ENCODE measurements around the gene SMC1B. TPM values are rescaled to one million over a fixed set of nuclear protein-coding genes. Genes with fewer than 3 reads are reported as not detected.
"Not testable (repeated sequence)": the region's sequence is repeated elsewhere in the genome, so short reads cannot be mapped to it uniquely, and the experiment has no call there.

Gene SMC1B
- total and polyA plus RNA-seq, 2 experiments from 2014 or later: 0.10 TPM; not detected in 1

DNA sequence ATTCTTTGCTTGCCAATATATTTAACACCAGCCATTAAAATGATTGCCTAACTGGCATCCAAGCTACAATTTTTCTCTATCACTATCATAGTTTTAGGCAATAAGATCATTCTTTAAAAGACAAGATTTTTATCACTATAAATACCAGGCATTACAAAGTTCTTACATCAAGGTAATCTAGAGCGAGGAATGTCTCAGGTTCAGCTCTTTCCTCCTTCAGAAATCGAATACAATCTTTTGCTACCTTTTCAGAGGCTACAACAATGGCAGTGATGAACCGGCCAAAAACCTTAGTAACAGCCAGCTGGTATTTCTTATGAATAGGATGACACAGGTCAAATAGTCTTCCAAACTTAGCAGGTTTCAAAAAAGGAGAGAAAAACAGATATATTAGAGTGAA is 23.9 kb downstream of the SMC1B start:
- Histone ChIP-seq H3K27me3 (no peaks in the 10 kb centered on the region), H3K9me3 (ENCODE audit: low read depth) (no peaks in the 10 kb centered on the region), H2AFZ (no peak overlapping the region), H4K20me1 (ENCODE audit: insufficient read depth, poor library complexity, severe bottlenecking) (no peaks in the 10 kb centered on the region), H3K4me2 (no peak overlapping the region), H3K27ac (no peak overlapping the region), H3K4me1 (ENCODE audit: insufficient read depth) (no peaks in the 10 kb centered on the region), H3K9me2 (replicated peaks; ENCODE audit: insufficient read depth) (no peaks in the 10 kb centered on the region), H3K4me3 (no peak overlapping the region), H3K36me3 (replicated peaks; ENCODE audit: insufficient read depth, low read depth) (no peaks in the 10 kb centered on the region), H3K79me2 (no peaks in the 10 kb centered on the region)
- 85% methylated on average over 3 of the region's 3 CpGs for WGBS (ENCODE audit: low lambda C conversion rate, missing lambda C conversion rate)
- no peak for DNase-seq (ENCODE audit: low spot score)
- TF ChIP-seq EZH2phosphoT487 (IDR thresholded peaks at IDR 0.05; ENCODE audit: low read depth, severe bottlenecking, unreplicated experiment): no peak
- TF ChIP-seq, protein P1, sequence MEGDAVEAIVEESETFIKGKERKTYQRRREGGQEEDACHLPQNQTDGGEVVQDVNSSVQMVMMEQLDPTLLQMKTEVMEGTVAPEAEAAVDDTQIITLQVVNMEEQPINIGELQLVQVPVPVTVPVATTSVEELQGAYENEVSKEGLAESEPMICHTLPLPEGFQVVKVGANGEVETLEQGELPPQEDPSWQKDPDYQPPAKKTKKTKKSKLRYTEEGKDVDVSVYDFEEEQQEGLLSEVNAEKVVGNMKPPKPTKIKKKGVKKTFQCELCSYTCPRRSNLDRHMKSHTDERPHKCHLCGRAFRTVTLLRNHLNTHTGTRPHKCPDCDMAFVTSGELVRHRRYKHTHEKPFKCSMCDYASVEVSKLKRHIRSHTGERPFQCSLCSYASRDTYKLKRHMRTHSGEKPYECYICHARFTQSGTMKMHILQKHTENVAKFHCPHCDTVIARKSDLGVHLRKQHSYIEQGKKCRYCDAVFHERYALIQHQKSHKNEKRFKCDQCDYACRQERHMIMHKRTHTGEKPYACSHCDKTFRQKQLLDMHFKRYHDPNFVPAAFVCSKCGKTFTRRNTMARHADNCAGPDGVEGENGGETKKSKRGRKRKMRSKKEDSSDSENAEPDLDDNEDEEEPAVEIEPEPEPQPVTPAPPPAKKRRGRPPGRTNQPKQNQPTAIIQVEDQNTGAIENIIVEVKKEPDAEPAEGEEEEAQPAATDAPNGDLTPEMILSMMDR (IDR thresholded peaks at IDR 0.05; ENCODE audit: poor library complexity): no peak
- TF ChIP-seq EZH2 (IDR thresholded peaks at IDR 0.05; ENCODE audit: borderline replicate concordance): no peak

DNA sequence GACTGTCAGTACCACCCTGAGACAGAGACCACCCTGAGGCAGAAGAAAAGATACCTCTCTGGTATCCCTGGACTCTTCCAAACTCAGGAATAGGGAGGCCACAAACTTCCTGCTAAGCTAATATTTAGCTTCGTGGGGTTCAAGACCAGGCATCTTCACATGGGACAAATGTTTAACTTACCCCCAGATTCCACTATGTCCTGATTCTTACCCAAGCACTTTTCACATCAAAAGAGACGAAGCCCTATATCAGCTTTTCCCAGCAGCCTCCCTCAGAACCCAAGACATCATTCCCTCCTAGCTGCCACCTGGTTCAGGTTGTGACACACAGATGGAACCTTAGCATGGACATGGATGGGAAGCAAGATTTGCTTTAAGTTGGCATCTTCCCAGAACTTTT is 32.1 kb downstream of the SMC1B start:
- Histone ChIP-seq H3K79me2 (no peaks in the 10 kb centered on the region), H3K27ac (no peak overlapping the region), H3K27me3 (no peaks in the 10 kb centered on the region), H2AFZ (no peak overlapping the region), H3K36me3 (replicated peaks; ENCODE audit: insufficient read depth, low read depth) (no peaks in the 10 kb centered on the region), H3K4me1 (ENCODE audit: insufficient read depth) (no peaks in the 10 kb centered on the region), H3K4me2 (no peak overlapping the region), H4K20me1 (ENCODE audit: insufficient read depth, poor library complexity, severe bottlenecking) (no peaks in the 10 kb centered on the region), H3K9me3 (ENCODE audit: low read depth) (no peaks in the 10 kb centered on the region), H3K9me2 (replicated peaks; ENCODE audit: insufficient read depth) (no peaks in the 10 kb centered on the region), H3K4me3 (no peak overlapping the region)
- TF ChIP-seq EZH2 (IDR thresholded peaks at IDR 0.05; ENCODE audit: borderline replicate concordance) (no peak), EZH2phosphoT487 (IDR thresholded peaks at IDR 0.05; ENCODE audit: low read depth, severe bottlenecking, unreplicated experiment) (no peak)
- WGBS (ENCODE audit: low lambda C conversion rate, missing lambda C conversion rate): 97% methylated on average over 2 of the region's 2 CpGs
- DNase-seq (ENCODE audit: low spot score): no peak

DNA sequence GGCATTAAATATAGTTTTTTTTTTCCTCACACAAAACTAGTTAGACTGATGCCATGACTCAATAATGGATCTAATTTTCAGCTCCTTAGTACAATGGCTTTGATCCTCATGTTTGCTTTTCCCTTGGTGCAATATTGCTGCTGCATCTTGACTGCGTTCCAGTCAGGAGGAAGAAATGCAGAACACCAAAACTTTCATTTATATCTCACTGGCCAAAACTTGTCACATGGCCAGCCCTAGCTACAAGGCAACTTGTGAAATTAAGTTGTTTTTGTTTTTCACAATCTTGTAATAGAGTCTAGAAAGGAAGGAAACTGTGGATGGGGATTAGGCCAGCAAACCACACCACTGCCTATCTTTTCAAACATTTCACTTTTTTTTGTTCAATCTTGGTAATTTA is 36.7 kb downstream of the SMC1B start:
- H3K79me2 ChIP-seq: no peaks in the 10 kb centered on the region
- no peaks in the 10 kb centered on the region for H3K4me1 ChIP-seq (ENCODE audit: insufficient read depth)
- no peaks in the 10 kb centered on the region for H3K27me3 ChIP-seq
- H3K9me3 ChIP-seq (ENCODE audit: low read depth): no peaks in the 10 kb centered on the region
- no peak overlapping the region for H3K27ac ChIP-seq
- H3K4me2 ChIP-seq: no peak overlapping the region
- H2AFZ ChIP-seq: no peak overlapping the region
- no peak for DNase-seq (ENCODE audit: low spot score)
- no peaks in the 10 kb centered on the region for H4K20me1 ChIP-seq (ENCODE audit: insufficient read depth, poor library complexity, severe bottlenecking)
- H3K9me2 ChIP-seq (replicated peaks; ENCODE audit: insufficient read depth): no peaks in the 10 kb centered on the region
- no peak for TF ChIP-seq EZH2phosphoT487 (IDR thresholded peaks at IDR 0.05; ENCODE audit: low read depth, severe bottlenecking, unreplicated experiment)
- TF ChIP-seq EZH2 (IDR thresholded peaks at IDR 0.05; ENCODE audit: borderline replicate concordance): no peak
- TF ChIP-seq, protein P1 (IDR thresholded peaks at IDR 0.05; ENCODE audit: poor library complexity): no peak
- no peaks in the 10 kb centered on the region for H3K36me3 ChIP-seq (replicated peaks; ENCODE audit: insufficient read depth, low read depth)
- 85% methylated on average over 1 of the region's 1 CpG for WGBS (ENCODE audit: low lambda C conversion rate, missing lambda C conversion rate)
- H3K4me3 ChIP-seq: no peak overlapping the region

DNA sequence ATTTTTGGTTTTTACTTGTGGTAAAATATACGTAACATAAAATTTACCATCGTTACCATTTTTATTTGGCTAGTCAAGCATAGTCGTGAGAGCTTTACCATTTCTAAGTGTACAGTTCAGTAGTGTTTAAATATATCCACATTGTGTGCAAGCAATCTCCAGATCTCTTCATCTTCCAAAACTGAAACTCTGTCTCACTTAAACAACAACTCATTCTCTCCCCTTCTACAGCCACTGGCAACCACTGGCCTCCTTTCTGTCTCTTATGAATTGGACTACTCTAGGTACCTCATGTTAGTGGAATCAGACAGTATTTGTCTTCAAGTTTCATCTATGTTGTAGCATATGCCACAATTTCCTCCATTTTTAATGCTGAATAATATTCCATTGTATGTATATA is 37.4 kb downstream of the SMC1B start:
- Histone ChIP-seq H3K27ac (no peak overlapping the region), H3K36me3 (replicated peaks; ENCODE audit: insufficient read depth, low read depth) (no peaks in the 10 kb centered on the region), H2AFZ (no peak overlapping the region), H3K9me2 (replicated peaks; ENCODE audit: insufficient read depth) (no peaks in the 10 kb centered on the region), H3K4me3 (no peak overlapping the region), H3K9me3 (ENCODE audit: low read depth) (no peaks in the 10 kb centered on the region), H3K4me1 (ENCODE audit: insufficient read depth) (no peaks in the 10 kb centered on the region), H3K4me2 (no peak overlapping the region), H4K20me1 (ENCODE audit: insufficient read depth, poor library complexity, severe bottlenecking) (no peaks in the 10 kb centered on the region), H3K27me3 (no peaks in the 10 kb centered on the region), H3K79me2 (no peaks in the 10 kb centered on the region)
- DNase-seq (ENCODE audit: low spot score): no peak
- no peak for TF ChIP-seq EZH2phosphoT487 (IDR thresholded peaks at IDR 0.05; ENCODE audit: low read depth, severe bottlenecking, unreplicated experiment)
- TF ChIP-seq, protein P1 (IDR thresholded peaks at IDR 0.05; ENCODE audit: poor library complexity): no peak
- TF ChIP-seq EZH2 (IDR thresholded peaks at IDR 0.05; ENCODE audit: borderline replicate concordance): no peak
- WGBS (ENCODE audit: low lambda C conversion rate, missing lambda C conversion rate): 78% methylated on average over 3 of the region's 3 CpGs

DNA sequence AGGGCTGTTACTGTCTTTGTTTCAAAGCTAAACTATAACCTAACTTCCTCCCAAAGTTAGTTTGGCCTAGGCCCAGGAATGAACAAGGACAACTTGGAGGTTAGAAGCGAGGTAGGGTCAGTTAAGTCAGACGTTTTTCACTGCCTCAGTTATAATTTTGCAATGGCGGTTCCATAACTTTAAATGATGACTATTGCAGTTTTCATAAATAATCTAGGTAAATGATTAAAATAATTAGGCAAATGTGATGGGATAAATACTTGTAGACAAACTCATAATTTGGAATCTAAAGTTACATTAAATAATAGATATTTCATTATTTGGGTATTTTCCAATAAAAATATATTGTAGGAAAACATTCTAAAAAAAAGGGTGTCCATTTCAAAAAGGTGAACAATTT is 39.8 kb downstream of the SMC1B start:
- H2AFZ ChIP-seq; H3K9me3 ChIP-seq (ENCODE audit: low read depth); H3K4me3 ChIP-seq; DNase-seq (ENCODE audit: low spot score); H3K79me2 ChIP-seq; H3K9me2 ChIP-seq (replicated peaks; ENCODE audit: insufficient read depth); H3K36me3 ChIP-seq (replicated peaks; ENCODE audit: insufficient read depth, low read depth); H4K20me1 ChIP-seq (ENCODE audit: insufficient read depth, poor library complexity, severe bottlenecking); H3K4me1 ChIP-seq (ENCODE audit: insufficient read depth); H3K27me3 ChIP-seq; H3K4me2 ChIP-seq; H3K27ac ChIP-seq: not testable (repeated sequence)
- WGBS (ENCODE audit: low lambda C conversion rate, missing lambda C conversion rate): 91% methylated on average over 3 of the region's 3 CpGs

Measured in hepatocyte (in vitro differentiated cells).